Retinal pigment epithelial cell (primary cell): Measurements from ENCODE around the gene DDX47.

Experiments
- DNase-seq: peaks from one replicate; pipeline ENCODE4 v3.0.0-alpha.2; 2010; ENCODE audit warnings: low read depth
- H3K4me3 ChIP-seq: 2 replicates; pipeline ENCODE4 v1.5.1; 2011; ENCODE audit warnings: mild to moderate bottlenecking, low read length, control low read depth, moderate library complexity
- CTCF ChIP-seq: conservative IDR thresholded peaks from 2 replicates; pipeline ENCODE4 v1.5.1; 2011; ENCODE audit warnings: low read depth, low read length, control low read depth, inconsistent platforms

Gene DDX47

DNA sequence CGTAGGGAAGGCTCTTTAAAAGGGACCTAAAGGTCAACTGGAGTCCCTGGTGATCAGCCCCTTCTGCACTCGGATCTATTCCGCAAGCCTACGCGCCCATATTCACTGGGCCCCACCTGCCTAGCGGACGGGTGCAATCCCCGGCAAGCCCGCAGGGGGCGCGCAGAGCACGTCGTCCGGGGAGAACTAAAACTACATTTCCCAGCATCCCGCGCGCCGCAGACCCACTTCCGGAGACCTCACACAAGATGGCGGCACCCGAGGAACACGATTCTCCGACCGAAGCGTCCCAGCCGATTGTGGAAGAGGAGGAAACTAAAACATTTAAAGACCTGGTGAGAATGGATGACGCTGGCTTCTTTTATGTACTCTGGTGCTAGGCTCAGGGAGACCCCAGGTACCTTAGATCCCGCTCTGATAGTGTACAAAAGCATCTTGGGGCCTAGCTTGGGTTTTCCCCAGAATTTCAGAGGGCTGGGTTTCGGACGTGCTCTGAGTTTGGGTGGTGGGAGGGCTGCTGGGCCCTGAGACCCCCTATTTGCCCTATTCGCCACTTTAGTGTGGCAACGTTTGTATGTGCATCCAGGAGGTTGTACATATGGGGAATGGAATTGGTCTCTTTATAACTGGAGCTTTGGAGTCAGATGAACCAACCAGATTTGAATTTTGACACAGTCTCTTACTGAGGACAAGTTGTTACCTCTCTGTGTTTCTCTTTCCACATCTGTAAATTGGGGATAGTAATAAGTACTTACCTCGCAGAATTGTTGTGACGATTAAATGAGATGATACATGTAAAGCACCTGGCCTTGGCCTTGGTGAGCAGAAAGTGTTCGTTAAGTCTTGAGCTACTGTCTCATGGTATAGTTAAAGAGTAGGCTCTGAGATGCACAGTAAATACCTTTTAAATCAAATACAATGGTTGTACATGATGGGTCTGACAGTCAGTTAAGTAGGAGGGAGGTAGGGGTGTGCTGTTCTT is at the start of gene DDX47:
Gene DDX47, plus strand, starts transcription at position 227 of the 982 bp plus-strand sequence. Its CDS starts 22 bp downstream, at position 249.
- TF ChIP-seq CTCF: peak; percentile 92
- peak within 1 kb of the TSS; percentile 85 for H3K4me3 ChIP-seq
- peak; percentile 66 for DNase-seq

GRCh38 chr12:12764824-12765223 is 48.3 kb upstream of the DDX47 start:
- TF ChIP-seq CTCF: no peak
- H3K4me3 ChIP-seq: no peak overlapping the region
- no peak for DNase-seq

DNA sequence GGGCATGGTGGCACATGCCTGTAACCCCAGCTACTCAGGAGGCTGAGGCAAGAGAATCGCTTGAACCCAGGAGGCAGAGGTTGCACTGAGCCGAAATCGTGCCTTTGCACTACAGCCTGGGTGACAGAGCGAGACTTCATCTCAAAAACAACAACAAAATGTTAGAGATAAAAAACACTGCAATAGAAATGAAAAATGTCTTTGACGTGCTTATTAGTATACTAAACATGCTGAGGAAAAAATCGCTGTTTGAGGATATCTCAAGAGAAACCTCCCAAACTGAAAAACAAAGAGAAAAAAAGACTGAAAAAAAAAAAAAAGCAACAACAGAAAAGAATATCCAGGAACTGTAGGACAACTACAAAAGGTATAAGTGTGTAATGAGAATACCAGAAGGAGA is 42.9 kb upstream of the DDX47 start:
- no peak for DNase-seq
- no peak overlapping the region for H3K4me3 ChIP-seq
- TF ChIP-seq CTCF: no peak

- TF ChIP-seq CTCF: no peak
- no peak overlapping the region for H3K4me3 ChIP-seq
- no peak for DNase-seq
Measured at GRCh38 chr12:12774791-12775190, 38.4 kb upstream of the DDX47 start.

GRCh38 chr12:12776261-12776660 is 36.9 kb upstream of the DDX47 start:
- no peak for TF ChIP-seq CTCF
- H3K4me3 ChIP-seq: no peak overlapping the region
- no peak for DNase-seq

- no peak for TF ChIP-seq CTCF
- no peak overlapping the region for H3K4me3 ChIP-seq
- no peak for DNase-seq
Measured at GRCh38 chr12:12777092-12777491, 36.1 kb upstream of the DDX47 start.

GRCh38 chr12:12779007-12779406 is 34.1 kb upstream of the DDX47 start:
- TF ChIP-seq CTCF: no peak
- no peak for DNase-seq
- H3K4me3 ChIP-seq: no peak overlapping the region
